GM13976 (cell line): ENCODE results near the gene ZNF76.

Source experiments
- DNase-seq: peaks from one replicate; pipeline ENCODE4 v3.0.0; 2012; ENCODE audit warnings: low spot score
- CTCF ChIP-seq: IDR thresholded peaks from 2 replicates; pipeline ENCODE4 v1.5.1; 2012; ENCODE audit warnings: borderline replicate concordance, mild to moderate bottlenecking; ENCODE audit not compliant: insufficient read depth; ENCODE audit errors: extremely low read depth, missing control alignments, control extremely low read depth
- in situ Hi-C: fragments of 300-500 bp; cut with MboI; formaldehyde crosslinking; loops from one replicate; pipeline ENCODE4 v1.12.0; 2022; ENCODE audit warnings: low sequenced_read_pairs, mixed read lengths, inconsistent platforms; ENCODE audit not compliant: unreplicated experiment

The ZNF76 gene

DNA sequence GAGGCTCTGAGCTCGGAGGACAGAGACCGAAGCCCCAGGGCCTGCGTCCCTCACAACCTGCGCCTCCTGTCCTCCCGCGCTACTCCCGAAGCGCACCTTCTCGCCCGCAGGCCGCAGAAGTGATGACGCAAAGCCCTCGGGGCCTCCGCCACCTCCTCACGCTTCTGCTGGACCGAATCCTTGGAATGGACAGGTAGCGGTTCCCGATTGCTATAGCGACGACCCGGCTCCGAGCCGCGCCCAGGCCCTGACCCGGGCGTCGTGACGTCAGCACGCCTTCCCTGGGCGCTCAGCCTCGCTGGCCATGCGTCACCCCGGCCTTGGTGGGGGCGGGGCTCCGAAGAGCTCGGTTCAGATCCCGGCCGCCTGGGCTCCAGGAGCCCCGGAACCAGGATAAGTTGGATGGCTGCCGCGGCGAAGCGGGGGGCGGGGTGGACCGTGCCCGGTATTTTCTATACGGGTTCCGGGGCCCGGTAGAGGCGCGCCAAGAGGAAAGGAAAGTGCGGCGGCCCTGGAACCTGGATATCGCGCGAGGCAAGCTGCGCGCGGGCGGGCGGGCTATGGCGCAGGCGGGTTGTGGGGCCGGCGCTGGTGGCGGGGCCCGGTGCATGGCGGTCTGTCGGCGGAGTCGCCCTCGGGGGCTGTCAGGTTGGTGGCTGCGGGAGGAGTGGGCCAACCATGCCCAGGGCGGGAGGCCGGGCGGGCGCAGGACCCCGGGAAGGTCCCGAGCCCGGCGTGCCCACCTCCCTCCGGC, at the start of gene ZNF76:
TSS of gene ZNF76 (plus strand) at position 542 of the 754 bp plus-strand sequence. CDS start 21,417 bp downstream, outside the sequence.
- in situ Hi-C loops, result no loop called here
- DNase-seq, result peak; percentile 98
- peak; percentile 58 for TF ChIP-seq CTCF

DNA sequence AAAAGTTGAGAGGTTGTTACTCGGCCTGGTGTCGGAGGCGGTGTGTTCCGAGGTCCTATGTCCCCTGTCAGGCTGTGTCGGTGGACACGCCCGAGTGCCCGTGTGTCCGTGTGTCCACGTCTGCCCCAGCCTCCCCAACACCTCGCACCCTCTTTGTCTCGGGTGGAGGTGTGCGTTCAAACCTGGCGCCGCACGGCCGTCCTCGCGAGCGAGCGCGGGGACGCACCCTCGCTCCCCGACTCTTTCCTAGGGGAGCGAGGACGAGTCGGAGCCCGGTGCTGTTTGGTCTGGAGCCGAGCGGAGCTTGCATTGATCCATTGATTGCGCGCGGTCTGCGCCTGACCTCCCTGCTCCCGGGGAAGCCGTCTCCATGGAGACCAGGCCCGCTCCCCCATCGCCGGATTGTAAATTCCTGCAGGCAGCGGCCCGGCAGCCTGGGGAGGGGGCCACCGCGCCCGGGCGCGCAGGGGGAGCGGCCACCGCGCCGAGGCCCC, 46.2 kb upstream of the ZNF76 start:
- no peak for DNase-seq
- TF ChIP-seq CTCF, result no peak
- in situ Hi-C loops, result loop anchor here (25.0 kb wide), 1 partner anchor 226 kb away; no protein-coding TSS in a partner anchor

DNA sequence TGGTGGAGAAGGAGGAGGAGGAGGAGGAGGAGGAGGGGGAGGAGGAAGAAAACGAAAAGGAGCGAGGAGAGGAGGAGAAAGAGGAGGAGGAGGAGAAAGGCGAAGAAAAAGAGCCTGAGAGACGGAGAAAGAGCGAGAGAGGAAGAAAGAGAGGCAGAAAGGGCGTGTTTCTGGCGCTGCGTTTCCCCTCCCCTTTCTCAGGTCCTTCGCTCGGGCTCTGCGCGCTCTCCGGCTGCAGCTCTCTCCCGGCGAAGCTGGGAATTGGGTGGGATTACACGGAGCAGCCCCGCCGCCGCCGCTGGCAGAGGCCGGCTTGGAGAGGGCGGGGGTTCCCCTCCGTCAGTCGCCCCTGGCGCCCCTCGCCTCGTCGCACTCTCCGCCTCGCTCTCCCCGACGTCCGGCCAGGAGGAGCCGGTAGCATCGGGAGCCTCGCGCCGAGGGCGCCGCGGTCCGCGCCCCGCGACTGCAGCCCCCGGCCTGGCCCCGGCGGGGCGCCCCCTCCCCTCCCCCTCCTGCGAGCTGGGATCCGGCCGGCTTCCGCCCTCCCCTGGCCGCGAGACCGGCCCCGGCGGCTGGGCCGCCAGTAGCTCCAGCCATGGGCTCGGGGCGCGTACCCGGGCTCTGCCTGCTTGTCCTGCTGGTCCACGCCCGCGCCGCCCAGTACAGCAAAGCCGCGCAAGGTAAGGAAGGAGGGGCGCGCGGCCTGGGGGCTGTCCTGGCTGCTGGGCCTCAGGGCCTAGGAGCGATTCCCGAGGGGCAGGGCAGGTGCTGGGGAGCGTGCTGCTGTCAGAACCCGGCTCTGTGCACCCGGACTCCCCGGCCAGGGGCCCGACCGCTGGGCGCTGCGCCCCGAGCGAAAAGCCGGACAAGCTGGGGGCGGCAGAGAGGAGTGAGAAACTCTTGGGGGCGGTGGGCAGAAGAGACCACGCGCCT, 45.4 kb upstream of the ZNF76 start, which contains the start of gene SCUBE3:
TSS of gene SCUBE3 (plus strand) at position 133 of the 933 bp plus-strand sequence. CDS start at position 596, 463 bp downstream.
- in situ Hi-C loops, result loop anchor here (25.0 kb wide), 1 partner anchor 227 kb away; no protein-coding TSS in a partner anchor
- no peak for TF ChIP-seq CTCF
- peak; percentile 76 for DNase-seq

DNA sequence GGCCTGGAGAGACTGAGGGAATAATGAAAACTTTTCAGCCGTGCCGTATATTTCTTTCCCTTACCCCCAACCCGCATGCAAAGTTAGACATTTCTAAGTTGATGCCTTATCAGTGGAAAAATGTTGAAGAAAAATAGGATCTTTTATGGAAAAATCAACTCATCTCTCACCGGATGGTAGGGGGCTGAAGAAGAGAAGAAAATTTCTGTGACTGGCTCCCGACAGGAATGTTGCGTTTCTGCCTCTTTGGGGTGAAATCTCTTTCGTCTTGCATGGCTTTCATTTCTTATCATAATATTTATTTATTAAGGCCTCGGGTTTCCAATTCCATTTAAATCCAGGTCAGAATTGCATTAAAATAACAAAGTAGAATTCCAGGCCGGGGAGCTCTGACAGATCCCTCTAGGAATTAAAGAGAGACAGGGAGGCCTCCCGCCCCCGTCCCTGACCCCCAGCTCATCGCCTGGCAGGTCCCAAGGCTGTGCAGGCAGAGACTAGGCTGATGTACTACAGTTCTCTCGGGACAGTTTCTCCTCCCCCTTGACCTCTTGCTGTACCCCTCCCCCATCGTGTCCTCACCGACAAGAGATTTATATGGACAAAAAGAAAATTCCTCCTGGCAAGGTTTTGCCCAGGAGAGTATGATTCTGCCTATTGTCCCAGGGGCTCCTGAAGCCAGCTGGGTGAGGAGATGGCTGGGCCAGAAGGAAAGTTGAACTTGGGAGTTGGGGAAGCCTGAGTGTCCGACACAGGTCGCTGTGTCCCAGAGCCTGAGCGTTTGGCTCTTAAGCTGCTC, 44.5 kb upstream of the ZNF76 start:
- in situ Hi-C loops, result loop anchor here (25.0 kb wide), 1 partner anchor 228 kb away; no protein-coding TSS in a partner anchor
- no peak for TF ChIP-seq CTCF
- no peak for DNase-seq

- no peak for DNase-seq
- TF ChIP-seq CTCF, result no peak
- in situ Hi-C loops, result loop anchor here (25.0 kb wide), 1 partner anchor 229 kb away; no protein-coding TSS in a partner anchor
These were observed 43.7 kb upstream of the ZNF76 start for GRCh38 chr6:35215665-35216411.
